Uterus (tissue), 4 donors: ENCODE data around the gene STARD4. TPM values are rescaled to one million over a fixed set of nuclear protein-coding genes. Genes with fewer than 3 reads are reported as not detected.

Experiments used
- DNase-seq, 2 donors: peaks; one replicate each; pipeline ENCODE4 v3.0.0-alpha.2; 2019 to 2020
- H3K27ac ChIP-seq, 2 donors: fragments of 200-600 bp; sonication (generic); 1 replicate in 1 of 2; 2 replicates in 1 of 2; pipeline ENCODE4 v1.5.1; 2016 to 2018
- H3K27me3 ChIP-seq, 2 donors: fragments of 200-600 bp; sonication (generic); one replicate each; pipeline ENCODE4 v1.5.1; 2018 to 2019; ENCODE audit warnings: control low read depth in 1 of 2
- H3K36me3 ChIP-seq, 2 donors: fragments of 200-600 bp; sonication (generic); one replicate each; pipeline ENCODE4 v1.5.1; 2019; ENCODE audit warnings: control low read depth in 1 of 2
- H3K4me1 ChIP-seq, 2 donors: fragments of 200-600 bp; sonication (generic); one replicate each; pipeline ENCODE4 v1.5.1; 2018 to 2019; ENCODE audit warnings: control low read depth in 1 of 2
- H3K4me3 ChIP-seq, 2 donors: fragments of 200-600 bp; sonication (generic); 1 replicate in 1 of 2; 2 replicates in 1 of 2; pipeline ENCODE4 v1.5.1; 2018 to 2019; ENCODE audit warnings: mild to moderate bottlenecking in 1 of 2
- H3K9me3 ChIP-seq, 2 donors: fragments of 200-600 bp; sonication (generic); one replicate each; pipeline ENCODE4 v1.5.1; 2019; ENCODE audit warnings: control low read depth in 1 of 2
- POLR2A ChIP-seq, 2 donors: fragments of 450-650 bp; IDR thresholded peaks; one replicate each; pipeline ENCODE4 v1.6.1; 2016; ENCODE audit warnings: antibody characterized with exemption in 2 of 2, mild to moderate bottlenecking in 1 of 2, moderate library complexity in 1 of 2
- intact Hi-C: fragments of 100-400 bp; cut with DNase I; formaldehyde crosslinking; loops from one replicate; pipeline ENCODE4 v1.15.1; 2023; ENCODE audit warnings: low total_unique reads
- total RNA-seq, 4 donors: library from RNA; depleted of rRNA in 3 of 4; stranded (reverse); fragments of >200 nt in 3 of 4; gene quantifications; one replicate each; pipeline versions ENCODE4 v1.1.0 to v1.2.4, GENCODE V29; 2014 to 2023
- TF ChIP-seq, protein P1 (sequence below), 4 experiments: fragments of 200-600 bp in 2 of 4; fragments of 450-650 bp in 2 of 4; sonication (generic) in 2 of 4; IDR thresholded peaks; one replicate each; pipeline ENCODE4 v1.5.1; 2016 to 2019; ENCODE audit warnings: antibody characterized with exemption in 4 of 4, mild to moderate bottlenecking in 2 of 4, moderate library complexity in 1 of 4
- donor health status: DM: yes; HTN: yes; CAD: no.

The STARD4 gene
- total RNA-seq, 4 donors from 2014 or later: 2.3 to 98.0 (median 9.9) TPM

DNA sequence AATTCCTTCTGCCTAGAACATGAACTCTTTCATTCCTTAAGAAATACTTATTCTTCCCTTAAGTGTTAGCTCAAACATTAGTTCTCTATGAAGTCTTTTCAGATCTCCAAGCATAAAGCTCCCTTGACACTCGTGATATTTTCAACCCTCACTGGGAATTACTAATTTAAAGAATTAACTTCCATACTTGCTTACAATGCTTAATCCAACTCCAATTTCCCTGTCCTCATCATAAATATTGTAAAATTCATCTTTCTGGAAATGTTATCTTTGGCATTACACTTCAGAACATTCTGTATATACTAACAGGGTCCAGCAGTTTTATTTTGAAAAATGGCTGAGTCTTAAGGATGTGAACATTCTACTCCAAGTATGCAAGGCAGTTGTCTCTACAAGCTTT lies 7.2 kb downstream of the STARD4 start:
- TF ChIP-seq POLR2A (IDR thresholded peaks at IDR 0.05): no peak
- TF ChIP-seq, protein P1, sequence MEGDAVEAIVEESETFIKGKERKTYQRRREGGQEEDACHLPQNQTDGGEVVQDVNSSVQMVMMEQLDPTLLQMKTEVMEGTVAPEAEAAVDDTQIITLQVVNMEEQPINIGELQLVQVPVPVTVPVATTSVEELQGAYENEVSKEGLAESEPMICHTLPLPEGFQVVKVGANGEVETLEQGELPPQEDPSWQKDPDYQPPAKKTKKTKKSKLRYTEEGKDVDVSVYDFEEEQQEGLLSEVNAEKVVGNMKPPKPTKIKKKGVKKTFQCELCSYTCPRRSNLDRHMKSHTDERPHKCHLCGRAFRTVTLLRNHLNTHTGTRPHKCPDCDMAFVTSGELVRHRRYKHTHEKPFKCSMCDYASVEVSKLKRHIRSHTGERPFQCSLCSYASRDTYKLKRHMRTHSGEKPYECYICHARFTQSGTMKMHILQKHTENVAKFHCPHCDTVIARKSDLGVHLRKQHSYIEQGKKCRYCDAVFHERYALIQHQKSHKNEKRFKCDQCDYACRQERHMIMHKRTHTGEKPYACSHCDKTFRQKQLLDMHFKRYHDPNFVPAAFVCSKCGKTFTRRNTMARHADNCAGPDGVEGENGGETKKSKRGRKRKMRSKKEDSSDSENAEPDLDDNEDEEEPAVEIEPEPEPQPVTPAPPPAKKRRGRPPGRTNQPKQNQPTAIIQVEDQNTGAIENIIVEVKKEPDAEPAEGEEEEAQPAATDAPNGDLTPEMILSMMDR (IDR thresholded peaks at IDR 0.05): no peak
- intact Hi-C loops: no loop called here
- Histone ChIP-seq H3K9me3 (no peaks in the 10 kb centered on the region), H3K27me3 (no peaks in the 10 kb centered on the region), H3K4me3 (no peak overlapping the region), H3K27ac (no peak overlapping the region), H3K4me1 (no peaks in the 10 kb centered on the region), H3K36me3 (no peaks in the 10 kb centered on the region)
- no peak for DNase-seq

DNA sequence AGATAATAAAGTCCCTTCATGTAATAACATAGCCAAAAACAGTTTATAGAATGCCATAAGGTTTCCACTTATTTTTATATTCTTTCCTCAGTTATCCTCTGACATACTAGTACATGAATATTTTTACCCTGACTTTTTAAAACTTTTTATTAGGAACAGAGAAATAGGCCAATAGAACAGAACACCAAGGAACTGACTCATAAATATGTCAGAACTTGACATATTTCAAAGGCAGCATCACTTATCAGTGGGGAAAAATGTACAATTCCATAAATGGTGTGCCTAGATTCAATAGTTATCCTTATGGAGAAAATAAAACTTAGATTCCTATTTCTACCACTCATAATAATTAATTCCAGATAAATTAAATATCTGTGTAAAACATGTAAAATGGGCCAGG lies 9.4 kb downstream of the STARD4 start:
- no peak for DNase-seq
- no peaks in the 10 kb centered on the region for H3K9me3 ChIP-seq
- no peak overlapping the region for H3K27ac ChIP-seq

GRCh38 chr5:111498346-111498745 lies 14.0 kb downstream of the STARD4 start:
- DNase-seq: no peak
- Histone ChIP-seq H3K27me3 (no peaks in the 10 kb centered on the region), H3K4me3 (no peak overlapping the region), H3K4me1 (no peaks in the 10 kb centered on the region), H3K9me3 (no peaks in the 10 kb centered on the region), H3K27ac (no peak overlapping the region), H3K36me3 (no peaks in the 10 kb centered on the region)
- intact Hi-C loops: no loop called here
- TF ChIP-seq POLR2A (IDR thresholded peaks at IDR 0.05): no peak
- TF ChIP-seq, protein P1 (IDR thresholded peaks at IDR 0.05): no peak

More for the DNA sequence above, 9.4 kb downstream of the STARD4 start:
- H3K36me3 ChIP-seq: no peaks in the 10 kb centered on the region
- intact Hi-C loops: no loop called here
- H3K4me3 ChIP-seq: no peak overlapping the region
- no peak for TF ChIP-seq POLR2A (IDR thresholded peaks at IDR 0.05)
- TF ChIP-seq, protein P1 (IDR thresholded peaks at IDR 0.05): no peak
- H3K4me1 ChIP-seq: no peaks in the 10 kb centered on the region
- H3K27me3 ChIP-seq: no peaks in the 10 kb centered on the region

- Histone ChIP-seq H3K36me3 (no peaks in the 10 kb centered on the region), H3K4me3 (no peak overlapping the region), H3K27me3 (no peaks in the 10 kb centered on the region), H3K27ac (no peak overlapping the region), H3K9me3 (no peaks in the 10 kb centered on the region), H3K4me1 (no peaks in the 10 kb centered on the region)
- TF ChIP-seq, protein P1 (IDR thresholded peaks at IDR 0.05): no peak
- TF ChIP-seq POLR2A (IDR thresholded peaks at IDR 0.05): no peak
- intact Hi-C loops: no loop called here
- DNase-seq: no peak
These were observed 17.2 kb downstream of the STARD4 start for GRCh38 chr5:111495159-111495558.

GRCh38 chr5:111494355-111494999 lies 17.9 kb downstream of the STARD4 start:
- no peaks in the 10 kb centered on the region for H3K4me1 ChIP-seq
- TF ChIP-seq, protein P1 (IDR thresholded peaks at IDR 0.05): no peak
- no peak for TF ChIP-seq POLR2A (IDR thresholded peaks at IDR 0.05)
- intact Hi-C loops: no loop called here

More at GRCh38 chr5:111494355-111494999, 17.9 kb downstream of the STARD4 start:
- Histone ChIP-seq H3K9me3 (no peaks in the 10 kb centered on the region), H3K27ac (no peak overlapping the region), H3K27me3 (no peaks in the 10 kb centered on the region), H3K4me3 (no peak overlapping the region), H3K36me3 (no peaks in the 10 kb centered on the region)
- no peak for DNase-seq
